ENCODE data around the gene CLIP3.

- TF ChIP-seq CTCF (IDR thresholded peaks at IDR 0.05) (no peak), POLR2A (IDR thresholded peaks at IDR 0.05) (no peak)
Observed at GRCh38 chr19:36009220-36009619, 23.5 kb downstream of the CLIP3 start.
